CD14-positive monocyte (primary cell): ENCODE results near the gene PRR23E. TPM values are rescaled to one million over a fixed set of nuclear protein-coding genes. Genes with fewer than 3 reads are reported as not detected.
A peak's percentile ranks its signal among the peaks of the same experiment; 100 is the strongest.

ENCODE experiments used
- DNase-seq, 3 donors: peaks; one replicate each; pipeline ENCODE4 v3.0.0-alpha.2; 2011 to 2022
- H2AFZ ChIP-seq: 2 replicates; pipeline ENCODE4 v1.6.0; 2012; ENCODE audit warnings: mild to moderate bottlenecking, low read depth, low read length, inconsistent platforms; ENCODE audit not compliant: insufficient read depth, poor library complexity, severe bottlenecking
- H3K27ac ChIP-seq, 2 donors: 1 replicate in 1 of 2; 2 replicates in 1 of 2; pipeline ENCODE4 v1.5.1; 2012 to 2013; ENCODE audit warnings: low read length in 2 of 2, control low read depth in 1 of 2, inconsistent platforms in 1 of 2, low read depth in 1 of 2, mild to moderate bottlenecking in 1 of 2
- H3K27me3 ChIP-seq, 2 donors: one replicate each; pipeline versions ENCODE4 v1.6.0 to v1.6.1; 2011 to 2013; ENCODE audit warnings: low read length in 2 of 2; ENCODE audit not compliant: control insufficient read depth in 2 of 2, insufficient read depth in 2 of 2
- H3K36me3 ChIP-seq, 2 donors: replicated peaks in 1 of 2; 1 replicate in 1 of 2; 2 replicates in 1 of 2; pipeline versions ENCODE4 v1.5.1 to v1.6.1; 2012 to 2013; ENCODE audit warnings: low read length in 2 of 2, control low read depth in 1 of 2, inconsistent platforms in 1 of 2, mild to moderate bottlenecking in 1 of 2; ENCODE audit not compliant: insufficient read depth in 2 of 2, control insufficient read depth in 1 of 2
- H3K4me1 ChIP-seq, 2 donors: 1 replicate in 1 of 2; 2 replicates in 1 of 2; pipeline versions ENCODE4 v1.5.1 to v1.6.1; 2012 to 2013; ENCODE audit warnings: low read length in 2 of 2, control low read depth in 1 of 2, inconsistent platforms in 1 of 2, mild to moderate bottlenecking in 1 of 2, moderate library complexity in 1 of 2; ENCODE audit not compliant: insufficient read depth in 2 of 2, control insufficient read depth in 1 of 2
- H3K4me2 ChIP-seq: replicated peaks from 2 replicates; pipeline ENCODE3; 2012; ENCODE audit warnings: low read length, moderate library complexity, mild to moderate bottlenecking; ENCODE audit not compliant: poor library complexity, severe bottlenecking; ENCODE audit errors: extremely low read depth
- H3K4me3 ChIP-seq, 3 experiments: fragments of 200-600 bp in 1 of 3; sonication (generic) in 1 of 3; replicated peaks in 1 of 3; 1 replicate in 2 of 3; 2 replicates in 1 of 3; pipeline ENCODE4 v1.5.1; 2011 to 2013; ENCODE audit warnings: low read length in 3 of 3, mild to moderate bottlenecking in 3 of 3, control low read depth in 2 of 3, low read depth in 2 of 3, inconsistent platforms in 1 of 3, moderate library complexity in 1 of 3
- H3K79me2 ChIP-seq: 2 replicates; pipeline ENCODE4 v1.6.0; 2012; ENCODE audit warnings: mild to moderate bottlenecking, control low read depth, inconsistent platforms, low read length, moderate library complexity; ENCODE audit not compliant: insufficient read depth
- H3K9ac ChIP-seq: 2 replicates; pipeline ENCODE4 v1.6.0; 2017; ENCODE audit warnings: low read length, mild to moderate bottlenecking; ENCODE audit not compliant: insufficient read depth, poor library complexity, severe bottlenecking
- H3K9me3 ChIP-seq, 2 donors: replicated peaks in 1 of 2; 1 replicate in 1 of 2; 2 replicates in 1 of 2; pipeline versions ENCODE4 v1.5.1 to v1.6.1; 2012 to 2013; ENCODE audit warnings: low read length in 2 of 2, control low read depth in 1 of 2; ENCODE audit not compliant: control insufficient read depth in 1 of 2, insufficient read depth in 1 of 2
- H4K20me1 ChIP-seq: 2 replicates; pipeline ENCODE4 v1.6.0; 2012; ENCODE audit warnings: mild to moderate bottlenecking, low read length, control low read depth, moderate library complexity; ENCODE audit not compliant: insufficient read depth
- H3K27ac Mint-ChIP-seq, 7 donors: one replicate each; pipeline ENCODE4 v1.8.0; 2020; ENCODE audit warnings: mild to moderate bottlenecking in 7 of 7, mixed read lengths in 7 of 7, moderate library complexity in 6 of 7, inconsistent platforms in 2 of 7
- H3K27me3 Mint-ChIP-seq, 3 donors: one replicate each; pipeline ENCODE4 v1.8.0; 2021 to 2022; ENCODE audit warnings: low read depth in 3 of 3, mild to moderate bottlenecking in 3 of 3, mixed read lengths in 3 of 3, moderate library complexity in 3 of 3, inconsistent platforms in 1 of 3
- H3K36me3 Mint-ChIP-seq, 2 donors: one replicate each; pipeline ENCODE4 v1.8.0; 2020; ENCODE audit warnings: mixed read lengths in 2 of 2, inconsistent platforms in 1 of 2, mild to moderate bottlenecking in 1 of 2
- H3K4me1 Mint-ChIP-seq: one replicate; pipeline ENCODE4 v1.8.0; 2020; ENCODE audit warnings: mild to moderate bottlenecking, mixed read lengths
- H3K4me3 Mint-ChIP-seq, 2 donors: one replicate each; pipeline ENCODE4 v1.8.0; 2020; ENCODE audit warnings: mild to moderate bottlenecking in 2 of 2, mixed read lengths in 2 of 2, moderate library complexity in 1 of 2
- H3K9me3 Mint-ChIP-seq, 7 donors: one replicate each; pipeline ENCODE4 v1.8.0; 2020 to 2022; ENCODE audit warnings: mixed read lengths in 7 of 7, mild to moderate bottlenecking in 6 of 7, moderate library complexity in 6 of 7, inconsistent platforms in 2 of 7
- CTCF ChIP-seq: fragments of 200-600 bp; IDR thresholded peaks from one replicate; pipeline ENCODE4 v1.8.0; 2022; ENCODE audit warnings: antibody characterized with exemption, mild to moderate bottlenecking
- WGBS: methylation state at CpG from one replicate; pipeline ENCODE4 v1.1.5; 2013; ENCODE audit warnings: missing lambda C conversion rate; ENCODE audit not compliant: insufficient coverage; 5-methylcytosine and 5-hydroxymethylcytosine counted together
- intact Hi-C, 2 donors: fragments of 100-400 bp; cut with micrococcal nuclease; formaldehyde crosslinking; loops; one replicate each; pipeline versions ENCODE4 v1.15.0 to v1.15.1; 2023
- polyA plus RNA-seq, 3 donors: library from polyadenylated mRNA; depleted of rRNA in 1 of 3; unstranded in 2 of 3; stranded (reverse) in 1 of 3; fragments of 300-500 nt in 2 of 3; fragments of >200 nt in 1 of 3; fragmentation: Illumina TruSeq in 2 of 3; gene quantifications; 1 replicate in 2 of 3; 2 replicates in 1 of 3; pipeline ENCODE4 v1.2.3, GENCODE V29; 2012 to 2021

Gene PRR23E
- polyA plus RNA-seq, 3 donors = not detected

- Histone ChIP-seq H3K9ac (no peak overlapping the region), H2AFZ (no peak overlapping the region), H3K79me2 (peaks cover 4% of the 10 kb centered on the region), H3K4me3 (no peak overlapping the region), H3K4me1 (peaks cover 33 to 52% of the 10 kb centered on the region in 2 donors), H3K27me3 (no peaks in the 10 kb centered on the region), H3K4me2 (no peak overlapping the region), H3K36me3 (no peaks in the 10 kb centered on the region), H3K27ac (no peak overlapping the region), H4K20me1 (no peaks in the 10 kb centered on the region), H3K9me3 (peaks cover 0 to 8% of the 10 kb centered on the region in 2 donors)
- TF ChIP-seq CTCF = no peak
- Mint-ChIP-seq H3K27ac (peak overlapping the region in 1 of 7 donors; percentile 47), H3K9me3 (peaks cover 5 to 15% (median 8%) of the 10 kb centered on the region in 7 donors), H3K27me3 (peaks cover 1 to 6% (median 3%) of the 10 kb centered on the region in 3 donors), H3K36me3 (peaks cover 0 to 6% of the 10 kb centered on the region in 2 donors), H3K4me3 (no peak overlapping the region), H3K4me1 (peaks cover 25% of the 10 kb centered on the region)
- WGBS = 85% methylated on average over 4 of the region's 9 CpGs
- intact Hi-C loops = no loop called here
- DNase-seq = no peak
Measured at GRCh38 chr3:127220497-127220896, 27.6 kb downstream of the PRR23E start.

- no peak overlapping the region for H3K4me3 Mint-ChIP-seq
- H4K20me1 ChIP-seq = no peaks in the 10 kb centered on the region
- TF ChIP-seq CTCF = no peak
- H3K36me3 Mint-ChIP-seq = peaks cover 0 to 6% of the 10 kb centered on the region in 2 donors
- peaks cover 0 to 8% of the 10 kb centered on the region in 2 donors for H3K9me3 ChIP-seq
- intact Hi-C loops = no loop called here
- no peak overlapping the region for H3K4me3 ChIP-seq
- 100% methylated on average over 3 of the region's 4 CpGs for WGBS
- no peak overlapping the region for H3K27ac Mint-ChIP-seq
- no peak overlapping the region for H3K27ac ChIP-seq
- H3K4me1 ChIP-seq = peaks cover 31 to 51% of the 10 kb centered on the region in 2 donors
- H3K27me3 Mint-ChIP-seq = peaks cover 1 to 6% (median 3%) of the 10 kb centered on the region in 3 donors
- H3K79me2 ChIP-seq = peaks cover 3% of the 10 kb centered on the region
- H3K4me1 Mint-ChIP-seq = peaks cover 19% of the 10 kb centered on the region
- H2AFZ ChIP-seq = no peak overlapping the region
- no peak overlapping the region for H3K9ac ChIP-seq
- peaks cover 5 to 19% (median 12%) of the 10 kb centered on the region in 7 donors for H3K9me3 Mint-ChIP-seq
- H3K27me3 ChIP-seq = no peaks in the 10 kb centered on the region
- no peak for DNase-seq
- H3K4me2 ChIP-seq = no peak overlapping the region
- H3K36me3 ChIP-seq = no peaks in the 10 kb centered on the region
Measured at GRCh38 chr3:127221037-127221436, 28.1 kb downstream of the PRR23E start.
